GM10266 (cell line): ENCODE results near the gene DEFB116.

Experiments used
- DNase-seq: peaks from one replicate; pipeline ENCODE4 v3.0.0; 2012; ENCODE audit errors: extremely low spot score
- TF ChIP-seq, protein P1 (sequence below): IDR thresholded peaks from 2 replicates; pipeline ENCODE4 v1.5.1; 2012; ENCODE audit warnings: mild to moderate bottlenecking, low read depth; ENCODE audit not compliant: control insufficient read depth, insufficient read depth; ENCODE audit errors: missing control alignments

DEFB116 gene

DNA sequence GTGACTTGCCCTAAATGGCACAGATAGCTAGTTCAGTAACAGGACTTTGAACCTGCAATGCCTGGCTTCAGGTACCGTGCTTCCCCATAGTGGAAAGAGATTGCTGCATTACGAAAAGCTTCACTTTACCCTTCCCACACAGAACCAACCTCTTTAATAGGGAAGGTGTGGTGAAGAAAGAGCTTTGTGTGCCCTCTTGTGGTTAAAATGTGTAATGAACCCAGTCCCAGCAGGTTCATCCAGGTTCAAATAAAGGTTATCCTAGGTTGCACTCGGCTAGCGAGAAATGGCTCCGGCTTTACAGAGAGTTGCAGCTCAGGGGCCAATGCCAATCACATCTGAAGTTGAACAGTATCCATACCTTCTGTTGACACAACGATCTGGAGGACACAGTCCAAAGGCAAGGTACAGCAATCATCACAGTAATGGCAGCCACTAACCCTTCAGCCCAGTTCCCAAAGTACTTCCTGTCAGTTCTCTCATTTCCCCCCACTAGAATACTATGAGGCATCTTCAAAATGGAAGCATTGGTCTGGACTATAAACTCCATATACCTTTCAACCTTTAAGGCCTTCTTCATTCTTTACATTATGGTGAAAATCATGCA lies 48.0 kb downstream of the DEFB116 start:
- DNase-seq: no peak
- TF ChIP-seq, protein P1, sequence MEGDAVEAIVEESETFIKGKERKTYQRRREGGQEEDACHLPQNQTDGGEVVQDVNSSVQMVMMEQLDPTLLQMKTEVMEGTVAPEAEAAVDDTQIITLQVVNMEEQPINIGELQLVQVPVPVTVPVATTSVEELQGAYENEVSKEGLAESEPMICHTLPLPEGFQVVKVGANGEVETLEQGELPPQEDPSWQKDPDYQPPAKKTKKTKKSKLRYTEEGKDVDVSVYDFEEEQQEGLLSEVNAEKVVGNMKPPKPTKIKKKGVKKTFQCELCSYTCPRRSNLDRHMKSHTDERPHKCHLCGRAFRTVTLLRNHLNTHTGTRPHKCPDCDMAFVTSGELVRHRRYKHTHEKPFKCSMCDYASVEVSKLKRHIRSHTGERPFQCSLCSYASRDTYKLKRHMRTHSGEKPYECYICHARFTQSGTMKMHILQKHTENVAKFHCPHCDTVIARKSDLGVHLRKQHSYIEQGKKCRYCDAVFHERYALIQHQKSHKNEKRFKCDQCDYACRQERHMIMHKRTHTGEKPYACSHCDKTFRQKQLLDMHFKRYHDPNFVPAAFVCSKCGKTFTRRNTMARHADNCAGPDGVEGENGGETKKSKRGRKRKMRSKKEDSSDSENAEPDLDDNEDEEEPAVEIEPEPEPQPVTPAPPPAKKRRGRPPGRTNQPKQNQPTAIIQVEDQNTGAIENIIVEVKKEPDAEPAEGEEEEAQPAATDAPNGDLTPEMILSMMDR: peak; percentile 42

DNA sequence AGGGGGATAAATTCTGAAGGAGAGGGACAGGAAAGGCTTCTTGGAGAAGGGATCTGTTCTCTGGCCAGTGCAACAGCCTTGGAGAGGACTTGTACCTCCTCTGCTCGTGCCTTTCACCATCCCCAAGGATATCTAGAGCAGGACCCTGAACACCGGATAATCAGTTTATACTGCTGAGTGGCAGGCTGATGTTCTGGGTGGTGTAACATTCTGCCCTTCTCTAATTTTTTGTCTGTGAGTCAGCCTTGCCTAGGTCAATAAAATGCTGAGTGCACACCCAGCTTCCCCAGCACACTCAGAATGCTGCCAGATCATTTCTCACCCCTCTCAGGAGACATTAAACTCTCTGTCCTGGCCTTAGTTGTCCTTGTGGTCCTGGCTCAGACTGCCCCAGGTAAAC lies 51.0 kb downstream of the DEFB116 start, which contains the start of gene DEFB115:
Gene DEFB115 (plus strand): TSS at position 301 of the 400 bp plus-strand sequence. CDS start 0 bp downstream, at position 301.
- TF ChIP-seq, protein P1: no peak
- DNase-seq: no peak

GRCh38 chr20:31256959-31257358 lies 51.4 kb downstream of the DEFB116 start:
- no peak for DNase-seq

More at GRCh38 chr20:31256959-31257358, 51.4 kb downstream of the DEFB116 start:
- TF ChIP-seq, protein P1: no peak
